ENCODE measurements around the gene EHMT1. TPM values are rescaled to one million over a fixed set of nuclear protein-coding genes. Genes with fewer than 3 reads are reported as not detected.

Gene EHMT1
- total and polyA plus RNA-seq, 2 of the 13 experiments (the other 11 are each of a cell fraction or from before 2014, with no cell fraction given) = 23.0 to 27.1 TPM

GRCh38 chr9:137827908-137828526 lies 209.2 kb downstream of the EHMT1 start:
- intact Hi-C loops (cut with micrococcal nuclease; ENCODE audit: unreplicated experiment) = no loop called here
- Histone ChIP-seq H3K4me1 (ENCODE audit: insufficient read depth, low read length) (no peaks in the 10 kb centered on the region), H3K36me3 (replicated peaks in 1 of 2; ENCODE audit: control insufficient read depth in 1 of 2, insufficient read depth in 2 of 2, low read length in 2 of 2) (peaks cover 14 to 34% of the 10 kb centered on the region in 2 experiments; a peak in 4 of 5 replicates), H3K27ac (ENCODE audit: extremely low read length, insufficient read depth, low read length) (no peak overlapping the region), H3K9me3 (ENCODE audit: low read length) (no peaks in the 10 kb centered on the region), H3K79me2 (ENCODE audit: insufficient read depth, low read length) (no peaks in the 10 kb centered on the region), H3K4me2 (ENCODE audit: low read depth, low read length) (no peak overlapping the region), H4K20me1 (ENCODE audit: insufficient read depth, low read length) (no peaks in the 10 kb centered on the region), H2AFZ (ENCODE audit: low read length) (no peak overlapping the region), H3K27me3 (ENCODE audit: control insufficient read depth in 1 of 2, insufficient read depth in 2 of 2, low read length in 2 of 2) (no peaks in the 10 kb centered on the region), H3K9ac (ENCODE audit: insufficient read depth, low read depth, low read length) (no peak overlapping the region), H3K4me3 (replicated peaks in 1 of 3; ENCODE audit: insufficient read depth in 1 of 3, low read depth in 2 of 3, low read length in 3 of 3) (no peak overlapping the region)
- CTCF ChIA-PET (ENCODE audit: low intra/inter-chr PET ratio, low total read pairs) = no interaction called here
- in situ Hi-C loops (cut with HindIII; ENCODE audit: extremely low pct_ligation_motif_present, low pct_unique_long_range_greater_than_20kb) = no loop called here
- BruUV-seq (replicated peaks) = no TSS peak
- no peak for FAIRE-seq
- ATAC-seq = no peak
- POLR2A ChIA-PET = no interaction called here
- 97% methylated on average over 18 of the region's 20 CpGs for WGBS (ENCODE audit: low lambda C conversion rate)
- no peak for DNase-seq (ENCODE audit: low spot score)
- TF ChIP-seq ETS1 (CRISPR knock-in tag; IDR thresholded peaks at IDR 0.05) (no peak), PHF8 (CRISPR knock-in tag; IDR thresholded peaks at IDR 0.05) (no peak), SKIL (CRISPR knock-in tag; IDR thresholded peaks at IDR 0.05; ENCODE audit: borderline replicate concordance) (no peak), HOMEZ (CRISPR knock-in tag; IDR thresholded peaks at IDR 0.05; ENCODE audit: low read depth) (no peak)

Measured in HepG2 (cell line).